Esophagus (tissue), 2 donors: ENCODE data around the gene PPP1R14D. TPM values are rescaled to one million over a fixed set of nuclear protein-coding genes. Genes with fewer than 3 reads are reported as not detected.

Experiments used
- H3K27ac ChIP-seq, 2 donors: one replicate each; pipeline ENCODE4 v1.5.1; 2013; ENCODE audit warnings: low read depth in 2 of 2, mild to moderate bottlenecking in 2 of 2, inconsistent platforms in 1 of 2, low read length in 1 of 2, moderate library complexity in 1 of 2
- H3K27me3 ChIP-seq, 2 donors: one replicate each; pipeline ENCODE4 v1.6.1; 2013; ENCODE audit warnings: low read length in 2 of 2, control low read depth in 1 of 2, mild to moderate bottlenecking in 1 of 2; ENCODE audit not compliant: insufficient read depth in 2 of 2, control insufficient read depth in 1 of 2
- H3K36me3 ChIP-seq, 2 donors: one replicate each; pipeline ENCODE4 v1.6.1; 2013; ENCODE audit warnings: low read length in 1 of 2; ENCODE audit not compliant: control insufficient read depth in 2 of 2, insufficient read depth in 2 of 2
- H3K4me1 ChIP-seq, 2 donors: one replicate each; pipeline ENCODE4 v1.6.1; 2013; ENCODE audit warnings: low read length in 1 of 2; ENCODE audit not compliant: control insufficient read depth in 2 of 2, insufficient read depth in 2 of 2
- H3K4me3 ChIP-seq, 2 donors: one replicate each; pipeline ENCODE4 v1.5.1; 2013; ENCODE audit warnings: low read length in 2 of 2, mild to moderate bottlenecking in 2 of 2, low read depth in 1 of 2, moderate library complexity in 1 of 2
- H3K9me3 ChIP-seq, 2 donors: one replicate each; pipeline ENCODE4 v1.6.1; 2013; ENCODE audit warnings: mild to moderate bottlenecking in 2 of 2, low read depth in 1 of 2, low read length in 1 of 2, moderate library complexity in 1 of 2; ENCODE audit not compliant: control insufficient read depth in 2 of 2, insufficient read depth in 1 of 2
- WGBS, 2 donors: extraction: QIAGEN DNeasy Blood & Tissue Kit; methylation state at CpG; one replicate each; pipeline ENCODE4 v1.1.7; 2013; 5-methylcytosine and 5-hydroxymethylcytosine counted together
- polyA plus RNA-seq, 2 donors: library from polyadenylated mRNA; stranded (reverse); fragments of 200-250 nt; gene quantifications; one replicate each; pipeline ENCODE4 v1.2.3, GENCODE V29; 2013
- donor health status: healthy with polysubstance abuse.
- donor health status: Bipolar disorder and iron deficiency.

The PPP1R14D gene
- polyA plus RNA-seq, 2 donors, result 0.21 to 0.37 TPM

DNA sequence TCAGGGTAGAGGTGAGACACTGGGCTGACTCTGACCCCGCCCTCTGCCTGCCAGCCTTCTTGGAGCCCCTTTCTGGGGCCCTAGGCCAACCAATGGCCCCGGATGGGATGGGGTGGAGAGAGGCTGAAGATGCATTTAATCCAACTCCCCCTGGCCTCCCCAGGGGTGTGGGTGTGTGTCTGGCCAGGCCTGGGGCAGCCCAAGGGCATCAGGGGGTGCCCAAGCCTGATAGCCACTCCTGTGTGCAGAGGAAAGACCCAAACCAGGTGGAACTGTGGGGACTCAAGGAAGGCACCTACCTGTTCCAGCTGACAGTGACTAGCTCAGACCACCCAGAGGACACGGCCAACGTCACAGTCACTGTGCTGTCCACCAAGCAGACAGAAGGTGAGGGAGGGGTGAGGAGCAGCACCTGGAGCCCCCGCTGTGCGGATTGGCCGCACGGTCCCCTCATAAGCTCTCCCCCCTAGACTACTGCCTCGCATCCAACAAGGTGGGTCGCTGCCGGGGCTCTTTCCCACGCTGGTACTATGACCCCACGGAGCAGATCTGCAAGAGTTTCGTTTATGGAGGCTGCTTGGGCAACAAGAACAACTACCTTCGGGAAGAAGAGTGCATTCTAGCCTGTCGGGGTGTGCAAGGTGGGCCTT, 24.9 kb upstream of the PPP1R14D start:
- Histone ChIP-seq H3K4me1 (peaks cover 0 to 3% of the 10 kb centered on the region in 2 donors), H3K4me3 (no peak overlapping the region), H3K9me3 (no peaks in the 10 kb centered on the region), H3K27me3 (no peaks in the 10 kb centered on the region), H3K36me3 (peaks cover 7 to 40% of the 10 kb centered on the region in 2 donors), H3K27ac (no peak overlapping the region)
- 90% methylated on average over 16 of the region's 16 CpGs for WGBS, 2 donors

DNA sequence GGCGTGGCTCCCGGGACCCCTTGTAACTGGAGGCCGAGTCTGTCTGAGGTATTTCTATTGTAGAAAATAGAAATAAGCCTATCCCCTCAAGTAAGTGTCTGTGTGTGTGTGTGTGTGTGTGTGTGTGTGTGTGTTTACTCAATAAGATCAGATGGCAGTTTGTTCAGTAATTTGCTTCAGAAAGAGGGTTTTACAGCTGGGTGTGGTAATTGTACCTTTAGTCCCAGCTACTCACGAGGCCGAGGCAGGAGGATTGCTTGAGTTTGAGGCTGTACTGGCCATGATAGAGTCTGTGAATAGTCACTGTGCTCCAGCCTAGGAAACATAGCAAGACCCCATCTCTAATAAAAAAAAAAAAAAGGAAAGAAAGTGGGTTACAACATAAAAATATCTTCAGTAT, 24.0 kb upstream of the PPP1R14D start:
- H3K36me3 ChIP-seq, result peaks cover 7 to 40% of the 10 kb centered on the region in 2 donors
- H3K27ac ChIP-seq, result no peak overlapping the region
- H3K4me1 ChIP-seq, result peaks cover 3 to 5% of the 10 kb centered on the region in 2 donors
- no peak overlapping the region for H3K4me3 ChIP-seq
- 76 to 85% methylated on average over 5 of the region's 5 CpGs for WGBS, 2 donors
- H3K9me3 ChIP-seq, result no peaks in the 10 kb centered on the region
- H3K27me3 ChIP-seq, result no peaks in the 10 kb centered on the region

DNA sequence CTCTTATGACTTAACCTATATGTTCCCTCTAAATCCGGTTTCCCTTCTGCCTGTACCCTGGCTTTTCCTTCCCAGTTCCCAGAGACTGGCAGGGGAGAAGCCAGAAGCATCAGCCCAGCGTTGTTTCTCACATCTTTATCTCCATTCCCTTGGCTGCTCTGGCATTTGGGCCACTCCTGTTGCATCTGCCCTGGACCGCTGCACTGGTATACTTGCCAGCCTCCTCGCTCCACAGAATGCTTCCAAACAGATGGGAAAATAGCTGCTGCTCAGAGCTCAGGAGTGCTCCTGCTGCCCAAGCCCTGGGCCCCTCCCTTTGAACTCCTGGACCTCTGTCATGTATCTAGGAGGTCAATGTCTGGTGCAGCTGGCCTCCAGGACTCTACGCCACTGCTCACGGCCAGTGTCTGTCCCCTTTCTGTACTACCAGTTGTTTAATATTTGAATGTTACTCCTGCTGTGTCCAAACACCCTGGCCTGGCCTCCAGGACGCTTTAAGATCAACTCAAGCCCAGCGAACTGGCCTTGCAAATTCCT, 22.1 kb upstream of the PPP1R14D start:
- Histone ChIP-seq H3K36me3 (peaks cover 7 to 28% of the 10 kb centered on the region in 2 donors), H3K9me3 (no peaks in the 10 kb centered on the region), H3K4me3 (no peak overlapping the region), H3K27ac (no peak overlapping the region), H3K4me1 (peaks cover 4 to 12% of the 10 kb centered on the region in 2 donors), H3K27me3 (no peaks in the 10 kb centered on the region)
- 88 to 90% methylated on average over 8 of the region's 8 CpGs for WGBS, 2 donors

DNA sequence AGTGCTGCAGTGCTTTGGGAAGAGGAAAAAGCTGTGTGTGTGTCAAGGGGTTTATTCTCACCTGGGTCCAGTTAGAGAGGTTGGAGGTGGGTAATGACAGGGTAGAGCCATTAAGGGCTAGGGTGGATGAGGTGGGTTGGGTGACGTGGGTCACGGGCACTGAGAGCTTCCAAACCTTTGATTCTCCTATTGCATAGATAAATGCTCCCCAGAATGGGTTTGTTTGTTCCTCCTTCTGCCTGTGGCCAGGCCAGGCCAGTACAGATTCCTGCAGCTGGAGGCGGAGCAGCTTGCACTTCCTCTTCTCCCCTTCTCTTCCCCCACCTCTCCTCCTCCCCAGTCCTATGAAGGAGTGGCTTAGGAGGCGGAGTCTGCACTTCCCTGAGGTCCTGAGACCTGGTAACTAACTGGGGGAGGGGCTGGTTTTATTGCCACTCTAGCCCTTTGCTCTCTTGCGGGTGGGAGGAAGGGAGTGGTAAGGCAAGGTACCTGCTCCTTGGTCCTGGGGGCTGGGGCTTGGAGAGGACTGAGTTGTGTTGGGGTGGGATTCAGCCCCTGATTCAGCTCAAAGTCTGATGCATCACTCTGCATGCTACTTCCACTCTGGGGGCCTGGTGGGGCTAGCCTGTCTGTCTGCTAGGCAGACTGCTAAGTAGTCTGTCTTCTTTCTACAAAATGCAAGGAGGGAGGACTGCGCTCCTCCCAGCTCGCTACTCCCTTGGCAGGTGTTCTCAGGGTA, 18.9 kb upstream of the PPP1R14D start:
- Histone ChIP-seq H3K27me3 (no peaks in the 10 kb centered on the region), H3K4me3 (peak overlapping the region; percentile 49 to 72), H3K4me1 (peaks cover 8 to 22% of the 10 kb centered on the region in 2 donors), H3K9me3 (no peaks in the 10 kb centered on the region), H3K36me3 (peaks cover 0 to 9% of the 10 kb centered on the region in 2 donors), H3K27ac (peak overlapping the region; percentile 94 to 97)
- WGBS, 2 donors, result 48 to 54% methylated on average over 7 of the region's 7 CpGs

DNA sequence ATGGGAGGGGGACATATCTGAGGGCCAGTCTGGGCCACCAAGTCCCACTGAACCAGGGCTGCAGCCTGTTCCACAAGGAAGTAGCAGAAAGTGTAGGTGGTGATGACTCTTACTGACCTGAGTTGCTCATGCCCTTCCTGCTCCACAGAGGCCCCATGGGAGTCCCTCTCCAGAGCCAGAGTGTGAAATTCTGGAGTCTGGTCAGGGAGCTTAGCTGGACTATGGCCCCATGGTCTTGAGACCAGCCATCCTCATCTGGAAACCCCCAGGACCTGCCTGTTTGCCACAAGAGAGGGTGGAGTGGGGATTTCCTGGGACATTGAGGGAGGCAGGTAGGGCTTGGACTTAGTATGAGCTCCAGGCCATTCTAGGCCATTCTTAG, 18.3 kb upstream of the PPP1R14D start:
- Histone ChIP-seq H3K4me3 (peak overlapping the region; percentile 49 to 72), H3K4me1 (peaks cover 8 to 22% of the 10 kb centered on the region in 2 donors), H3K27ac (peak overlapping the region; percentile 94 to 97), H3K9me3 (no peaks in the 10 kb centered on the region), H3K27me3 (no peaks in the 10 kb centered on the region), H3K36me3 (peaks cover 0 to 6% of the 10 kb centered on the region in 2 donors)

DNA sequence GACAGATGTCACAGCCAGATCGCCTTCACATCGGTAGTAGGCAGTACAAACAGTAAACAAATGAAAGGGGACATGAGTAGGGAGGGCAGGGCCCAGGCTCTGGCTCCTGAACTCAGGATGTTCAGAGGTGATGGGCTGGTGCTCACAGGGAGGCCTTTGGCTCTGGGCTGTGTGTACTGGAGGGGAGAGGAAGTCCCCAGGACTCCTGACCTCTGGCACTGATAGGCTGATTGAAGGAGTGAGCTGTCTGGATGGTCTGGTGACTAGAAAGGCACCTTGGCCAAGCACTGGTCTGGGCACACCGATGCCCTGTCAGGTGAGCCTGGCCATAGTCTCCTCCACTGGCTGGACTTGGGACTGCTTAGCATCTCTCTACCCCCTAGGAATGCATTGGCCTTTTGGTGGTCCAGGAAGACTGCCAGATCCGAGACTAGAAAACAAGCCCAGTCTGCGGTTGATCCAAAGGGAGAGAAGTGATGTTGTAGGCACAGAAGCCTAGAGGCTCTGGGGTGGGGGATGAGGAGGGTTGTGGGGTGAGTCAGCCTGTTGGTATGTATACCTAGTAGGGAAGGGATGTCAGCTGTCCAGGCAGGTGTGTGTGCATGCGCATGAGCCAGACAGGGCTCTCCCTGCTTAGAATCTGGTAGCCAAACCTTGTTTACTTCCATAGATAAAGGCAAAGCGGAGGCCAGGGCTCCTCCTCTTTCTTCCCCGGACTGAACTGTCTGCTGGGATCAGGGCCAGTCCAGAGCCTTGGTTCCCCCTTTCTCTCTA, 17.2 kb upstream of the PPP1R14D start:
- WGBS, 2 donors, result 50 to 52% methylated on average over 8 of the region's 8 CpGs
- H3K4me1 ChIP-seq, result peaks cover 8 to 22% of the 10 kb centered on the region in 2 donors
- peak overlapping the region; percentile 94 to 97 for H3K27ac ChIP-seq
- H3K27me3 ChIP-seq, result no peaks in the 10 kb centered on the region
- H3K4me3 ChIP-seq, result peak overlapping the region; percentile 72 to 84
- peaks cover 0 to 3% of the 10 kb centered on the region in 2 donors for H3K36me3 ChIP-seq
- no peaks in the 10 kb centered on the region for H3K9me3 ChIP-seq

DNA sequence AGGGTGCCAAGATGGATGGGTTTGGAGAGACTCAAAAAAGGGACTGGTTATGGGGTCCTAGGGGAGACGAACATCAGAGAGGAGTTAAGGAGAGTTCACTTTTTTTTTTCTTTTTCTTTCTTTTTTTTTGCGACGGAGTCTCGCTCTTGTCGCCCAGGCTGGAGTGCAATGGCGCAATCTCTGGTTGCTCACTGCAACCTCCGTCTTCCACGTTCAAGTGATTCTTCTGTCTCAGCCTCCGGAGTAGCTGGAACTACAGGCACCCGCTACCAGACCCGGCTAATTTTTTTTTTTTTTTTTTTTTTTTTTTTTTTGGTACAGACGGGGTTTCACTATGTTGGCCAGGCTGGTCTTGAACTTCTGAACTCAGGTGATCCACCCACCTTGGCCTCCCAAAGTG, 16.5 kb upstream of the PPP1R14D start:
- no peaks in the 10 kb centered on the region for H3K27me3 ChIP-seq
- H3K9me3 ChIP-seq, result no peaks in the 10 kb centered on the region
- peak overlapping the region; percentile 94 to 97 for H3K27ac ChIP-seq
- peak overlapping the region; percentile 72 to 84 for H3K4me3 ChIP-seq
- H3K36me3 ChIP-seq, result no peaks in the 10 kb centered on the region
- WGBS, 2 donors, result 35 to 37% methylated on average over 12 of the region's 12 CpGs
- H3K4me1 ChIP-seq, result peaks cover 8 to 22% of the 10 kb centered on the region in 2 donors

DNA sequence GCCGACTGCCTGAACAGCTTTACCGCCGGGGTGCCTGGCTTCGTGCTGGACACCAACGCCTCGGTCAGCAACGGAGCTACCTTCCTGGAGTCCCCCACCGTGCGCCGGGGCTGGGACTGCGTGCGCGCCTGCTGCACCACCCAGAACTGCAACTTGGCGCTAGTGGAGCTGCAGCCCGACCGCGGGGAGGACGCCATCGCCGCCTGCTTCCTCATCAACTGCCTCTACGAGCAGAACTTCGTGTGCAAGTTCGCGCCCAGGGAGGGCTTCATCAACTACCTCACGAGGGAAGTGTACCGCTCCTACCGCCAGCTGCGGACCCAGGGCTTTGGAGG, 16.2 kb upstream of the PPP1R14D start:
- Histone ChIP-seq H3K27ac (peak overlapping the region; percentile 94 to 97), H3K4me1 (peaks cover 8 to 22% of the 10 kb centered on the region in 2 donors), H3K36me3 (no peaks in the 10 kb centered on the region), H3K9me3 (no peaks in the 10 kb centered on the region), H3K4me3 (peak overlapping the region; percentile 72 to 84), H3K27me3 (no peaks in the 10 kb centered on the region)
- WGBS, 2 donors, result 1% methylated on average over 28 of the region's 28 CpGs

DNA sequence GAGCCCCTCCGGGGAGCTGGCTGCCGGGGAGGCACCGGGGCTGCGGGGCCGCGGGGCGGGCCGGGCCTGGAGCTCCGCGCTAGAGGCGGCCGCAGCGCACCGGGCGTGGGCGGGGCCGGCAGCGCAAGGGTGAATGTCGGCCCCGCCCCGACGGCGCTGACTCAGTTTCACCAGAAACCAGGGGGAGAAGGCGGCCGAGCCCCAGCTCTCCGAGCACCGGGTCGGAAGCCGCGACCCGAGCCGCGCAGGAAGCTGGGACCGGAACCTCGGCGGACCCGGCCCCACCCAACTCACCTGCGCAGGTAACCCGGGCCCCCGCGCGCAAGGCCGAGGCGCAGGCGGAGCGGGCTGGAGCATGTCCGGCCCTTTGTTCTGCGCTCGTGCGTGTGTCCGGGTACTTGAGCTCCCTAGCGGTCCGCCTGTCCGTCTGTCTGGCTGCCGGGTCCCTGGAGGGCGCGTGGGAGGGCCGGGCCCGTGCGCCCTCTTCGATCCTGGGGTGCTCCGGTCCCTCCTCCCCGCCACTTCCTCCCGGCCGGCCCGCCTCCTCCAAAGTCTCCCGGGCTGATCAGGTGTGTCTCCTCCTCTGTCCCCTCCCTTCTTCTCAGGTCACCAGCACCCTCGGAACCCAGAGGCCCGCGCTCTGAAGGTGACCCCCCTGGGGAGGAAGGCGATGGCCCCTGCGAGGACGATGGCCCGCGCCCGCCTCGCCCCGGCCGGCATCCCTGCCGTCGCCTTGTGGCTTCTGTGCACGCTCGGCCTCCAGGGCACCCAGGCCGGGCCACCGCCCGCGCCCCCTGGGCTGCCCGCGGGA, 15.6 kb upstream of the PPP1R14D start, which contains the start of gene SPINT1:
SPINT1 (plus strand) TSS at position 164 of the 811 bp plus-strand sequence; CDS start at position 671, 507 bp downstream.
- Histone ChIP-seq H3K9me3 (no peaks in the 10 kb centered on the region), H3K36me3 (no peaks in the 10 kb centered on the region), H3K27me3 (no peaks in the 10 kb centered on the region), H3K4me3 (peak within 1 kb of the TSS; percentile 72 to 84), H3K4me1 (peaks cover 8 to 22% of the 10 kb centered on the region in 2 donors), H3K27ac (peak within 1 kb of the TSS; percentile 94 to 97)
- 0 to 1% methylated on average over 86 to 89 of the region's 89 CpGs for WGBS, 2 donors
